PC-3 (cell line): ENCODE measurements around the gene SESTD1. TPM values are rescaled to one million over a fixed set of nuclear protein-coding genes. Genes with fewer than 3 reads are reported as not detected.

Experiments used
- ATAC-seq: fragments of 200-7000 bp; cut with Tn5 transposase; 2 replicates; pipeline ENCODE4 v1.9.1; 2020; ENCODE audit warnings: mild to moderate bottlenecking, moderate library complexity
- Bru-seq: library from RNA; stranded (reverse); fragments of 400-500 nt; gene quantifications from one replicate; lab custom pipeline; 2021; lab: Mats Ljungman, UMichigan
- BruChase-seq, 2 experiments: library from RNA; stranded (reverse); fragments of 400-500 nt; gene quantifications; one replicate each; lab custom pipeline; 2021; lab: Mats Ljungman, UMichigan
- BruUV-seq: library from RNA; stranded (reverse); fragments of 400-500 nt; replicated peaks from 2 replicates; lab custom pipeline; 2021; lab: Mats Ljungman, UMichigan
- CTCF ChIA-PET: fragments of 300-600 bp; sonication (Branson Sonifier 250); formaldehyde crosslinking; loops from one replicate; lab custom pipeline; 2022; ENCODE audit warnings: antibody characterized with exemption; lab: Charles Lee
- POLR2A ChIA-PET: fragments of 300-600 bp; sonication (Branson Sonifier 250); formaldehyde crosslinking; loops from one replicate; lab custom pipeline; 2022; ENCODE audit warnings: antibody characterized with exemption; ENCODE audit not compliant: unreplicated experiment; lab: Charles Lee
- DNase-seq: peaks from one replicate; pipeline ENCODE4 v3.0.0-alpha.2; 2015
- H2AFZ ChIP-seq: fragments of 300-600 bp; sonication (generic); 2 replicates; pipeline ENCODE4 v1.6.0; 2016; ENCODE audit warnings: antibody characterized with exemption, low read length
- H3F3A ChIP-seq: fragments of 300-600 bp; sonication (generic); one replicate; pipeline ENCODE4 v1.6.0; 2017; ENCODE audit warnings: antibody characterized with exemption, low read length, control low read depth, mild to moderate bottlenecking; ENCODE audit not compliant: unreplicated experiment
- H3K27ac ChIP-seq: fragments of 300-600 bp; sonication (generic); 2 replicates; pipeline ENCODE4 v1.5.1; 2016; ENCODE audit warnings: mild to moderate bottlenecking, low read length
- H3K27me3 ChIP-seq: fragments of 300-600 bp; sonication (generic); 2 replicates; pipeline ENCODE4 v1.6.1; 2016; ENCODE audit warnings: low read length, mixed read lengths
- H3K36me3 ChIP-seq: fragments of 300-600 bp; sonication (generic); 2 replicates; pipeline ENCODE4 v1.6.1; 2016; ENCODE audit warnings: low read depth, mixed run types, low read length, mixed read lengths
- H3K4me1 ChIP-seq: fragments of 300-600 bp; sonication (generic); 2 replicates; pipeline ENCODE4 v1.5.1; 2016; ENCODE audit warnings: low read length; ENCODE audit not compliant: insufficient read depth
- H3K4me2 ChIP-seq: fragments of 300-600 bp; sonication (generic); 2 replicates; pipeline ENCODE4 v1.6.0; 2016; ENCODE audit warnings: low read length
- H3K4me3 ChIP-seq: fragments of 300-600 bp; sonication (generic); 2 replicates; pipeline ENCODE4 v1.5.1; 2016; ENCODE audit warnings: mild to moderate bottlenecking, low read length, mixed read lengths
- H3K79me2 ChIP-seq: fragments of 300-600 bp; sonication (generic); 2 replicates; pipeline ENCODE4 v1.6.1; 2017; ENCODE audit warnings: low read length, mixed read lengths
- H3K9ac ChIP-seq: fragments of 300-600 bp; sonication (generic); 2 replicates; pipeline ENCODE4 v1.6.0; 2016; ENCODE audit warnings: mild to moderate bottlenecking, low read length
- H3K9me2 ChIP-seq: fragments of 300-600 bp; sonication (generic); replicated peaks from 2 replicates; pipeline ENCODE4 v1.6.1; 2016; ENCODE audit warnings: mixed run types, low read length, mixed read lengths
- H3K9me3 ChIP-seq: fragments of 300-600 bp; sonication (generic); 2 replicates; pipeline ENCODE4 v1.6.1; 2016; ENCODE audit warnings: low read length, mixed read lengths
- H4K20me1 ChIP-seq: fragments of 300-600 bp; sonication (generic); 2 replicates; pipeline ENCODE4 v1.6.1; 2016; ENCODE audit warnings: low read length, mixed read lengths
- CTCF ChIP-seq: fragments of 300-600 bp; sonication (generic); conservative IDR thresholded peaks from 2 replicates; pipeline ENCODE4 v1.5.1; 2017; ENCODE audit warnings: antibody characterized with exemption, low read depth, mild to moderate bottlenecking, low read length
- EZH2 ChIP-seq: fragments of 300-600 bp; sonication (generic); IDR thresholded peaks from one replicate; pipeline ENCODE4 v1.6.1; 2017; ENCODE audit warnings: antibody characterized with exemption, mild to moderate bottlenecking, low read length; ENCODE audit not compliant: unreplicated experiment
- EZH2phosphoT487 ChIP-seq: fragments of 300-600 bp; sonication (generic); IDR thresholded peaks from 2 replicates; pipeline ENCODE4 v1.6.1; 2018; ENCODE audit warnings: mild to moderate bottlenecking, antibody characterized with exemption, low read length, borderline replicate concordance
- intact Hi-C: fragments of 100-400 bp; cut with micrococcal nuclease; formaldehyde crosslinking; loops from 2 replicates; pipeline ENCODE4 v1.9.0; 2023
- long read RNA-seq: library from polyadenylated mRNA; unstranded; transcript quantifications from one replicate; pipeline ENCODE4 v2.0.0, GENCODE V29; 2021; ENCODE audit not compliant: unreplicated experiment
- total RNA-seq: library from RNA; depleted of rRNA; stranded (reverse); fragments of >200 nt; gene quantifications from 2 replicates; pipeline ENCODE4 v1.2.3, GENCODE V29; 2014; rRNA removed

The SESTD1 gene
- total RNA-seq (12.2 and 21.3 TPM in 2 replicates), Bru-seq, nascent RNA (percentile 81 among the genes with signal in this experiment), BruChase-seq, experiment 1, labeled RNA remaining after a 6-hour chase (percentile 57 among the genes with signal in this experiment), BruChase-seq, experiment 2, labeled RNA remaining after a 2-hour chase (percentile 71 among the genes with signal in this experiment)
- long read RNA-seq, full-length matches to known transcripts, result 40 of 72 reads
- long read RNA-seq, partial matches to known transcripts, result 10 of 72 reads
- long read RNA-seq, other reads (novel, unspliced or antisense), result 22 of 72 reads

GRCh38 chr2:179264368-179265081, at the start of gene SESTD1:
TSS of gene SESTD1 (minus strand) at chr2:179264832. CDS start at chr2:179191841, 72,991 bp downstream.
- peak within 1 kb of the TSS; percentile 77 for H3K9ac ChIP-seq
- H2AFZ ChIP-seq, result peak within 1 kb of the TSS; percentile 95
- H3K4me1 ChIP-seq, result peaks cover 35% of the 10 kb centered on the region
- intact Hi-C loops, result no loop called here
- no peak within 1 kb of the TSS for H3K27ac ChIP-seq
- peak within 1 kb of the TSS; percentile 88 for H3K4me2 ChIP-seq
- H4K20me1 ChIP-seq, result peaks cover 6% of the 10 kb centered on the region; the same call in 1 of the 2 replicates
- no peaks in the 10 kb centered on the region for H3K9me2 ChIP-seq
- no peaks in the 10 kb centered on the region for H3K36me3 ChIP-seq
- DNase-seq (peak; percentile 46), ATAC-seq (peak; percentile 59)
- peak within 1 kb of the TSS; percentile 95 for H3K4me3 ChIP-seq
- ChIA-PET CTCF (no interaction called here), POLR2A (no interaction called here)
- TF ChIP-seq EZH2phosphoT487 (no peak), EZH2 (no peak), CTCF (no peak)
- no peaks in the 10 kb centered on the region for H3F3A ChIP-seq
- H3K9me3 ChIP-seq, result no peaks in the 10 kb centered on the region
- H3K27me3 ChIP-seq, result no peaks in the 10 kb centered on the region
- H3K79me2 ChIP-seq, result peaks cover 45% of the 10 kb centered on the region
- BruUV-seq, result no TSS peak

- intact Hi-C loops, result no loop called here
- H3F3A ChIP-seq, result no peaks in the 10 kb centered on the region
- H3K4me3 ChIP-seq, result no peak overlapping the region
- no peaks in the 10 kb centered on the region for H3K9me2 ChIP-seq
- no peak overlapping the region for H3K27ac ChIP-seq
- H3K9me3 ChIP-seq, result no peaks in the 10 kb centered on the region
- H2AFZ ChIP-seq, result no peak overlapping the region
- ChIA-PET POLR2A (no interaction called here), CTCF (no interaction called here)
- no peaks in the 10 kb centered on the region for H3K27me3 ChIP-seq
- DNase-seq (no peak), ATAC-seq (no peak)
- H3K9ac ChIP-seq, result no peak overlapping the region
- TF ChIP-seq EZH2, result no peak
- TF ChIP-seq EZH2phosphoT487, result no peak
- no peak for TF ChIP-seq CTCF
- no peaks in the 10 kb centered on the region for H3K4me1 ChIP-seq
- H4K20me1 ChIP-seq, result no peaks in the 10 kb centered on the region
- H3K4me2 ChIP-seq, result no peak overlapping the region
- H3K79me2 ChIP-seq, result no peaks in the 10 kb centered on the region
- H3K36me3 ChIP-seq, result no peaks in the 10 kb centered on the region
- BruUV-seq, result no TSS peak
Observed at GRCh38 chr2:179313057-179313456, 48.4 kb upstream of the SESTD1 start.
